GM19468 (cell line): ENCODE results near the gene DZIP3.
"Not testable (repeated sequence)": the region's sequence is repeated elsewhere in the genome, so short reads cannot be mapped to it uniquely, and the experiment has no call there.

Experiments used
- ATAC-seq: cut with Tn5 transposase; IDR thresholded peaks from one replicate; pipeline ENCODE4 v1.9.1; 2021; ENCODE audit warnings: mild to moderate bottlenecking, moderate library complexity, moderate number of reproducible peaks; ENCODE audit not compliant: unreplicated experiment; ENCODE audit errors: extremely low read depth

Gene DZIP3

GRCh38 chr3:108595321-108595720 is 5.8 kb downstream of the DZIP3 start:
- ATAC-seq = no peak

GRCh38 chr3:108598375-108598774 is 8.9 kb downstream of the DZIP3 start:
- no peak for ATAC-seq

- no peak for ATAC-seq
These were observed 10.3 kb downstream of the DZIP3 start for GRCh38 chr3:108599677-108600409.

- ATAC-seq = peak; percentile 66
These were observed 12.9 kb downstream of the DZIP3 start for GRCh38 chr3:108602249-108602934.

- ATAC-seq = no peak
These were observed 13.4 kb downstream of the DZIP3 start for GRCh38 chr3:108602935-108603294.

GRCh38 chr3:108603691-108604090 is 14.2 kb downstream of the DZIP3 start:
- no peak for ATAC-seq

- no peak for ATAC-seq
These were observed 15.5 kb downstream of the DZIP3 start for GRCh38 chr3:108605028-108605427.

GRCh38 chr3:108605491-108605890 is 16.0 kb downstream of the DZIP3 start:
- ATAC-seq = no peak

- ATAC-seq = no peak
These were observed 19.2 kb downstream of the DZIP3 start for GRCh38 chr3:108608750-108609149.

- ATAC-seq = no peak
These were observed 21.1 kb downstream of the DZIP3 start for GRCh38 chr3:108610651-108611050.

GRCh38 chr3:108616090-108616489 is 26.6 kb downstream of the DZIP3 start:
- not testable (repeated sequence) for ATAC-seq

GRCh38 chr3:108620250-108620649 is 30.7 kb downstream of the DZIP3 start:
- no peak for ATAC-seq

GRCh38 chr3:108623504-108623903 is 34.0 kb downstream of the DZIP3 start:
- no peak for ATAC-seq

- no peak for ATAC-seq
These were observed 40.5 kb downstream of the DZIP3 start for GRCh38 chr3:108629974-108630373.

GRCh38 chr3:108642526-108642925 is 53.0 kb downstream of the DZIP3 start:
- no peak for ATAC-seq

- no peak for ATAC-seq
These were observed 55.8 kb downstream of the DZIP3 start for GRCh38 chr3:108645364-108645763.

- ATAC-seq = not testable (repeated sequence)
These were observed 66.1 kb downstream of the DZIP3 start for GRCh38 chr3:108655664-108656063.

- ATAC-seq = no peak
These were observed 72.2 kb downstream of the DZIP3 start for GRCh38 chr3:108661699-108662098.

- peak; percentile 90 for ATAC-seq
These were observed 72.7 kb downstream of the DZIP3 start for GRCh38 chr3:108662142-108662738.

GRCh38 chr3:108664266-108664665 is 74.7 kb downstream of the DZIP3 start:
- ATAC-seq = no peak

- no peak for ATAC-seq
These were observed 77.8 kb downstream of the DZIP3 start for GRCh38 chr3:108667312-108667711.
